Mucosa of descending colon (tissue), 3 donors: ENCODE data around the gene HNRNPL. TPM values are rescaled to one million over a fixed set of nuclear protein-coding genes. Genes with fewer than 3 reads are reported as not detected.
"Not testable (repeated sequence)": the region's sequence is repeated elsewhere in the genome, so short reads cannot be mapped to it uniquely, and the experiment has no call there.

Experiments used
- ATAC-seq: fragments of 200-7000 bp; cut with Tn5 transposase; one replicate; pipeline ENCODE4 v1.9.1; 2020; ENCODE audit warnings: mild to moderate bottlenecking, moderate library complexity
- DNase-seq, 3 donors: peaks; one replicate each; pipeline ENCODE4 v3.0.0-alpha.2; 2020
- H3K36me3 ChIP-seq: fragments of 200-600 bp; one replicate; pipeline ENCODE4 v1.8.0; 2021; ENCODE audit warnings: low read depth, mild to moderate bottlenecking
- H3K4me1 ChIP-seq: fragments of 200-600 bp; one replicate; pipeline ENCODE4 v1.8.0; 2021; ENCODE audit warnings: low read depth, mild to moderate bottlenecking
- H3K4me3 ChIP-seq: fragments of 200-600 bp; one replicate; pipeline ENCODE4 v1.8.0; 2021; ENCODE audit warnings: mild to moderate bottlenecking
- H3K9me3 ChIP-seq: fragments of 200-600 bp; one replicate; pipeline ENCODE4 v1.8.0; 2021; ENCODE audit warnings: mild to moderate bottlenecking
- CTCF ChIP-seq: fragments of 200-600 bp; IDR thresholded peaks from one replicate; pipeline ENCODE4 v1.8.0; 2022; ENCODE audit warnings: antibody characterized with exemption, mild to moderate bottlenecking
- intact Hi-C, 2 donors: fragments of 100-400 bp; cut with DNase I in 1 of 2; cut with micrococcal nuclease in 1 of 2; formaldehyde crosslinking; loops; one replicate each; pipeline versions ENCODE4 v1.11.0 to v1.11.1; 2022; cut with DNase I, micrococcal nuclease
- total RNA-seq, 3 donors: library from RNA; stranded (reverse); fragmentation: NEBNext Ultra II Directional in 2 of 3; extraction: Animal tissue kit (Norgen Biotek cat#: 25700) in 2 of 3; gene quantifications; one replicate each; pipeline versions ENCODE4 v1.2.1 to v1.2.4, GENCODE V29; 2021 to 2023
- donor health status: DM: no; HTN: no; CAD: no; lungs with moderate emphysema.
- donor health status: DM: no; HTN: no; CAD: no.
- donor health status: DM: no; HTN: yes; CAD: no.

HNRNPL gene
- total RNA-seq, 3 donors from 2014 or later: 267 to 317 (median 292) TPM

- intact Hi-C loops: no loop called here
- peak; percentile 62 for ATAC-seq
- peak; percentile 79 to 87 (median 86) for DNase-seq
- H3K4me3 ChIP-seq: peak overlapping the region; percentile 54
- TF ChIP-seq CTCF: no peak
- H3K4me1 ChIP-seq: peaks cover 35% of the 10 kb centered on the region
- H3K9me3 ChIP-seq: no peaks in the 10 kb centered on the region
- H3K36me3 ChIP-seq: no peaks in the 10 kb centered on the region
Observed at GRCh38 chr19:38831142-38831605, 18.6 kb downstream of the HNRNPL start.

- TF ChIP-seq CTCF: no peak
- H3K36me3 ChIP-seq: no peaks in the 10 kb centered on the region
- no peaks in the 10 kb centered on the region for H3K9me3 ChIP-seq
- H3K4me1 ChIP-seq: peaks cover 35% of the 10 kb centered on the region
- no peak overlapping the region for H3K4me3 ChIP-seq
- ATAC-seq (no peak), DNase-seq (no peak)
- intact Hi-C loops: no loop called here
Observed at GRCh38 chr19:38830039-38830733, 19.6 kb downstream of the HNRNPL start.

GRCh38 chr19:38829203-38829602 is 20.6 kb downstream of the HNRNPL start:
- H3K36me3 ChIP-seq, H3K4me3 ChIP-seq, DNase-seq, H3K9me3 ChIP-seq, intact Hi-C loops, ATAC-seq: not testable (repeated sequence)
- peaks cover 34% of the 10 kb centered on the region for H3K4me1 ChIP-seq

- DNase-seq (no peak), ATAC-seq (no peak)
- no peaks in the 10 kb centered on the region for H3K36me3 ChIP-seq
- no peaks in the 10 kb centered on the region for H3K9me3 ChIP-seq
- no peak for TF ChIP-seq CTCF
- intact Hi-C loops: no loop called here
- H3K4me3 ChIP-seq: no peak overlapping the region
- H3K4me1 ChIP-seq: peaks cover 22% of the 10 kb centered on the region
Observed at GRCh38 chr19:38826856-38827551, 22.8 kb downstream of the HNRNPL start.

GRCh38 chr19:38825936-38826335 is 23.9 kb downstream of the HNRNPL start:
- H3K36me3 ChIP-seq, DNase-seq, ATAC-seq, H3K9me3 ChIP-seq, H3K4me3 ChIP-seq, intact Hi-C loops: not testable (repeated sequence)
- H3K4me1 ChIP-seq: peaks cover 29% of the 10 kb centered on the region

- DNase-seq: peak in 1 of 3 donors; percentile 41
- ATAC-seq, H3K36me3 ChIP-seq, H3K9me3 ChIP-seq, intact Hi-C loops, H3K4me3 ChIP-seq: not testable (repeated sequence)
- H3K4me1 ChIP-seq: peaks cover 25% of the 10 kb centered on the region
Observed at GRCh38 chr19:38821230-38821825, 28.5 kb downstream of the HNRNPL start.
